Neural cell (in vitro differentiated cells): ENCODE data around the gene SLC6A8. TPM values are rescaled to one million over a fixed set of nuclear protein-coding genes. Genes with fewer than 3 reads are reported as not detected.

Experiments used
- H2AFZ ChIP-seq: fragments of 200-600, 300-800 bp; sonication (generic), shearing (Covaris generic); 2 replicates; pipeline ENCODE4 v1.6.0; 2014; ENCODE audit warnings: low read depth, mild to moderate bottlenecking, antibody characterized with exemption, low read length, moderate library complexity
- H3F3A ChIP-seq: fragments of 200-600 bp; shearing (Covaris generic); 2 replicates; pipeline ENCODE4 v1.6.1; 2016; ENCODE audit warnings: mild to moderate bottlenecking, moderate library complexity, mixed read lengths, antibody characterized with exemption, low read length; ENCODE audit not compliant: insufficient read depth, poor library complexity, severe bottlenecking
- H3K27ac ChIP-seq: fragments of 200-600, 300-800 bp; sonication (generic), shearing (Covaris generic); 2 replicates; pipeline ENCODE4 v1.5.1; 2014; ENCODE audit warnings: mild to moderate bottlenecking, low read length, moderate library complexity
- H3K27me3 ChIP-seq: fragments of 300-800, 200-600 bp; sonication (generic), shearing (Covaris generic); 2 replicates; pipeline ENCODE4 v1.6.0; 2014; ENCODE audit warnings: mild to moderate bottlenecking, low read depth, low read length, moderate library complexity; ENCODE audit not compliant: insufficient read depth
- H3K36me3 ChIP-seq: fragments of 300-800, 200-600 bp; sonication (generic), shearing (Covaris generic); 2 replicates; pipeline ENCODE4 v1.5.1; 2014; ENCODE audit warnings: mild to moderate bottlenecking, antibody characterized with exemption, low read length, moderate library complexity; ENCODE audit not compliant: insufficient read depth
- H3K4me2 ChIP-seq: fragments of 300-800, 200-600 bp; sonication (generic), shearing (Covaris generic); 2 replicates; pipeline ENCODE4 v1.6.0; 2014; ENCODE audit warnings: mild to moderate bottlenecking, low read length
- H3K4me3 ChIP-seq: fragments of 300-800, 200-600 bp; sonication (generic), shearing (Covaris generic); 2 replicates; pipeline ENCODE4 v1.5.1; 2014; ENCODE audit warnings: mild to moderate bottlenecking, low read length, moderate library complexity
- H3K79me2 ChIP-seq: fragments of 200-600 bp; shearing (Covaris generic); replicated peaks from 2 replicates; pipeline ENCODE4 v1.6.0; 2014; ENCODE audit warnings: mild to moderate bottlenecking, low read length, moderate library complexity; ENCODE audit not compliant: insufficient read depth
- H3K9ac ChIP-seq: fragments of 300-800, 200-600 bp; sonication (generic), shearing (Covaris generic); 2 replicates; pipeline ENCODE4 v1.6.1; 2016; ENCODE audit warnings: mild to moderate bottlenecking, low read length, mixed read lengths
- H3K9me2 ChIP-seq: fragments of 200-600 bp; shearing (Covaris generic); 2 replicates; pipeline ENCODE4 v1.6.1; 2016; ENCODE audit warnings: mild to moderate bottlenecking, low read length, mixed read lengths; ENCODE audit not compliant: insufficient read depth
- H3K9me3 ChIP-seq: fragments of 200-600, 300-800 bp; sonication (generic), shearing (Covaris generic); 2 replicates; pipeline ENCODE4 v1.6.1; 2016; ENCODE audit warnings: mild to moderate bottlenecking, mixed run types, low read length, moderate library complexity, mixed read lengths
- H4K20me1 ChIP-seq: fragments of 200-600 bp; shearing (Covaris generic); 2 replicates; pipeline ENCODE4 v1.6.1; 2016; ENCODE audit warnings: mild to moderate bottlenecking, mixed run types; ENCODE audit not compliant: insufficient read depth
- CTCF ChIP-seq: fragments of 450-650 bp; IDR thresholded peaks from 2 replicates; pipeline ENCODE4 v1.5.1; 2014; ENCODE audit warnings: antibody characterized with exemption, mild to moderate bottlenecking, moderate library complexity; ENCODE audit not compliant: poor library complexity, severe bottlenecking
- EP300 ChIP-seq: fragments of 450-650 bp; conservative IDR thresholded peaks from 2 replicates; pipeline ENCODE4 v1.6.1; 2014; ENCODE audit warnings: antibody characterized with exemption, mild to moderate bottlenecking, moderate library complexity; ENCODE audit not compliant: poor library complexity, severe bottlenecking
- EZH2 ChIP-seq: fragments of 200-600, 300-800 bp; shearing (Covaris generic), sonication (generic); IDR thresholded peaks from 2 replicates; pipeline ENCODE4 v1.6.1; 2014; ENCODE audit warnings: antibody characterized with exemption, low read length, borderline replicate concordance, mild to moderate bottlenecking; ENCODE audit not compliant: insufficient read depth, poor library complexity, severe bottlenecking
- MXI1 ChIP-seq: fragments of 450-650 bp; conservative IDR thresholded peaks from 2 replicates; pipeline ENCODE4 v1.6.1; 2014; ENCODE audit warnings: antibody characterized with exemption, mild to moderate bottlenecking; ENCODE audit not compliant: poor library complexity, severe bottlenecking
- POLR2AphosphoS5 ChIP-seq: IDR thresholded peaks from 2 replicates; pipeline ENCODE4 v1.6.1; 2012
- RAD21 ChIP-seq: fragments of 450-650 bp; conservative IDR thresholded peaks from 2 replicates; pipeline ENCODE4 v1.6.1; 2014; ENCODE audit warnings: antibody characterized with exemption, mild to moderate bottlenecking, moderate library complexity
- REST ChIP-seq: IDR thresholded peaks from 2 replicates; pipeline ENCODE4 v1.6.1; 2012; ENCODE audit warnings: borderline replicate concordance
- SMC3 ChIP-seq: fragments of 450-650 bp; conservative IDR thresholded peaks from 2 replicates; pipeline ENCODE4 v1.6.1; 2014; ENCODE audit warnings: antibody characterized with exemption, mild to moderate bottlenecking, moderate library complexity; ENCODE audit not compliant: poor library complexity
- TAF1 ChIP-seq: IDR thresholded peaks from 2 replicates; pipeline ENCODE4 v1.6.1; 2012; ENCODE audit warnings: low read depth
- polyA plus RNA-seq: library from polyadenylated mRNA; depleted of rRNA; stranded (reverse); fragments of >200 nt; gene quantifications from 2 replicates; pipeline ENCODE4 v1.2.3, GENCODE V29; 2014

SLC6A8 gene
- polyA plus RNA-seq, 1 donor from 2014 or later: 36.4 TPM

- H3K79me2 ChIP-seq: no peaks in the 10 kb centered on the region
- no peaks in the 10 kb centered on the region for H3K9me3 ChIP-seq
- H3F3A ChIP-seq: no peaks in the 10 kb centered on the region
- no peaks in the 10 kb centered on the region for H3K9me2 ChIP-seq
- no peak overlapping the region for H2AFZ ChIP-seq
- H3K4me2 ChIP-seq: no peak overlapping the region
- no peak overlapping the region for H3K9ac ChIP-seq
- H4K20me1 ChIP-seq: no peaks in the 10 kb centered on the region
- H3K36me3 ChIP-seq: no peaks in the 10 kb centered on the region
- TF ChIP-seq CTCF (no peak), POLR2AphosphoS5 (no peak), EP300 (no peak), MXI1 (no peak), SMC3 (no peak), RAD21 (no peak), REST (no peak), EZH2 (no peak), TAF1 (no peak)
- H3K27me3 ChIP-seq: no peaks in the 10 kb centered on the region
- no peak overlapping the region for H3K27ac ChIP-seq
- no peak overlapping the region for H3K4me3 ChIP-seq
These were observed 48.5 kb downstream of the SLC6A8 start for GRCh38 chrX:153736071-153736820.

GRCh38 chrX:153736871-153737441 lies 49.2 kb downstream of the SLC6A8 start:
- Histone ChIP-seq H3K79me2 (no peaks in the 10 kb centered on the region), H3F3A (no peaks in the 10 kb centered on the region), H3K27me3 (no peaks in the 10 kb centered on the region), H3K36me3 (no peaks in the 10 kb centered on the region), H3K9ac (no peak overlapping the region), H2AFZ (no peak overlapping the region), H4K20me1 (no peaks in the 10 kb centered on the region), H3K4me3 (no peak overlapping the region), H3K9me3 (no peaks in the 10 kb centered on the region), H3K4me2 (no peak overlapping the region), H3K9me2 (no peaks in the 10 kb centered on the region), H3K27ac (no peak overlapping the region)
- no peak for TF ChIP-seq RAD21
- TF ChIP-seq REST: no peak
- no peak for TF ChIP-seq EP300
- no peak for TF ChIP-seq POLR2AphosphoS5
- TF ChIP-seq CTCF: no peak
- no peak for TF ChIP-seq TAF1
- no peak for TF ChIP-seq MXI1
- no peak for TF ChIP-seq EZH2
